Astrocyte of the spinal cord (primary cell): ENCODE measurements around the gene METTL17.

Source experiments
- DNase-seq: peaks from one replicate; pipeline ENCODE4 v3.0.0; 2011; ENCODE audit warnings: low read depth, low spot score
- H3K4me3 ChIP-seq: 2 replicates; pipeline ENCODE4 v1.5.1; 2011; ENCODE audit warnings: low read depth, mild to moderate bottlenecking, low read length, moderate library complexity
- CTCF ChIP-seq: IDR thresholded peaks from 2 replicates; pipeline ENCODE4 v1.5.1; 2012; ENCODE audit warnings: low read depth, mild to moderate bottlenecking, low read length, inconsistent platforms
- in situ Hi-C: cut with HindIII; loops from 2 replicates; pipeline ENCODE4 v1.10.0; 2017; ENCODE audit warnings: low sequenced_read_pairs

Gene METTL17

DNA sequence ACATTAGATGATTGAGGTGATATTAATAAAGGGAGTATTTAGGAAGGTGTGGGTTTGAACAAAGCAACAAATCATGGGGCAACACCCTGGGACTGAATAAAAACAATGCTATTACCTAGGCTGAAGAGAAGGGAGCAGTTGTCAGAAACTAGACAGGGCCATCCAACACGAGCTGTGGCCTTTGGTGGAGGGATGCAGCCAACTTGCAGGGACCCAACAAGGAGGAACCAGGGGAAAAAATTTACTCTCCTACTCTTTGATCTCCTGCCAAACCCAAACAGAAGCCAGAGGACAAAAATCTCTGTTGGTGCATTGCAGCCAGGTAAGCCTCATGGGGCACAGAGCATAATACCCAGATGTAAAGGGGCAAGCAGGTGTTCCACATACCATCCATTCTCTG, 21.4 kb downstream of the METTL17 start:
- H3K4me3 ChIP-seq: no peak overlapping the region
- no peak for TF ChIP-seq CTCF
- in situ Hi-C loops: no loop called here
- DNase-seq: no peak

- no peak overlapping the region for H3K4me3 ChIP-seq
- in situ Hi-C loops: no loop called here
- peak; percentile 82 for DNase-seq
- TF ChIP-seq CTCF: peak; percentile 84
These were observed 25.0 kb downstream of the METTL17 start for GRCh38 chr14:21014761-21015190.

- no peak for DNase-seq
- TF ChIP-seq CTCF: no peak
- no peak overlapping the region for H3K4me3 ChIP-seq
- in situ Hi-C loops: no loop called here
These were observed 25.5 kb downstream of the METTL17 start for GRCh38 chr14:21015312-21015711.

DNA sequence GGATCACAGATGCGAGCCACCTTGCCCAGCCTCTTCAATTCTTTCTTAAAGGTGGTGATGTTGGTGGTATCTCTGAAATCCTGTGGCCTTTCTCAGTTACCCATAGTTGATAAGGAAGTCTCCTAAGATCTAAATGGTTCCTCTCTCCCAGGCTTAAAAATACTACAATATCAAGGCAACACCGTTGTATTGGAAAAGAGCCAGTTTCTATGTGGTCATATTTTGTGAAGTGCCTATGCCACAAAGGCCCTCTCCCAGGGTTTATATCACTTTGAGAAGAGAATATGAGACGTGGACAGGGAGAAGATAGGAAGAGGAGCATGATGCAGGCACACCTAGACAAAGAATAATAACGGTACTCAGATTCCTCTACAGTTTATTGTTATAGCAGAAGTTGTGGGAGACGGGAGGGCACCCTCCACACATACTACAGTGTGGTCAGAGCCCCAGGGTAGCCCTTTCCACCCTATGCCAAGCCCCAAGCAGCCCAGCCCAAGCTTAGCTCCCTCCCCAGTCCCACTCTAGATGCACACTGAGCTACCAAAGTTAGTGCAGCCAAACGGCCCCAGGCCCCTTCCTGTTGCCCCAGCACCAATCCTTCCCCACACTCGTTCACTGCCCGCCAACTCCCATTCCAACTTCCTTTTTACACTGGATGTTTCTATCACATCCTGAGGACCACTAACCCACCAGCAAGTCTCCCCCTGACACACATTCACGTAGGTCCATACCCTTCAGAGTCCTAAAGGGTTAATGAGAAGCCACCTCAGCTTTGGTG, 26.8 kb downstream of the METTL17 start:
- H3K4me3 ChIP-seq: no peak overlapping the region
- DNase-seq: no peak
- in situ Hi-C loops: no loop called here
- TF ChIP-seq CTCF: no peak

GRCh38 chr14:21017528-21018245, 27.9 kb downstream of the METTL17 start:
- no peak for DNase-seq
- in situ Hi-C loops: no loop called here
- TF ChIP-seq CTCF: no peak

DNA sequence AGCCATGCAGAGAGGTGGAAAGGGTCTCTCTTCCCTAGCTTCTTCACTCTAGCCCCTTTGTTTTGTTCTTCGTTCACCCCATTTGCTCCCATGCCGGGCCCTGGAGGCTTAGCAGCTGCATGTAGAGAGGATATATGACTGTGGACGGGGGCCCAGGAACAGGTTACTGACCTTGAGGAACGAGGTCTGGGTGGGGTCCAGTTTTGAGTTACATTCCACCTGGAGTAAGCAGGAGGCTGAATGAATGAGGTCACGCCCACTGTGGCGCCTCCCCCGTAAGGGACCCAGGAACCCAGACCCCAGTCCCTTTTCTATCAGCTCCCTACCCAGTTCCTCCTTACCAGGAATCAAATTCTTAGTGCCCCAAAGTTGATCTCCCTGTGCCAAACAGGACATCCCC, 28.5 kb downstream of the METTL17 start:
- no peak for TF ChIP-seq CTCF
- no peak for DNase-seq
- H3K4me3 ChIP-seq: no peak overlapping the region
- in situ Hi-C loops: no loop called here

More at GRCh38 chr14:21017528-21018245, 27.9 kb downstream of the METTL17 start:
- no peak overlapping the region for H3K4me3 ChIP-seq
